ENCODE results near the gene PTPRN2.

DNA sequence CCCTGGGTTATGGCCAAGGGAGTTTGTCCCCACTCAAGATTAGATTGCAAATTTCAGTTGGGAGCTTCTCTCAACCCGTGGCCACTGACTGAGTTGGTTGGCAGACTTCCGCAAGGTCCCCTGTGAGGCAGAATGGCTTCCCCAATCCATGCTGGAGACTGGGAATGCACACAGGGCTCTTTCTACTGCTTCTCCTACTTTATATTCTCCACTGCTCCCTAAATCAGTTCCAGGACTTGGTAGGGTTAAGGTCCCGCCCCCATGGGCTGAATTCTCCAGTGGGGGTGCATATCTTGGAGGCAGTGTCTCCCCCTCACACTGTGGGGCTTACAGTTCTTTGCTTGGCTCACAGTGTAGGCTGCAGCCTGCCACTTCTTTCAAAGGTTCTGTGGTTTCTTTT lies 404.2 kb downstream of the PTPRN2 start:
- TF ChIP-seq MYC (IDR thresholded peaks at IDR 0.05; ENCODE audit: low read depth, low read length) (no peak), MYC (CRISPR knock-in tag; IDR thresholded peaks at IDR 0.05; ENCODE audit: borderline replicate concordance, low read depth) (no peak), EZH2 (IDR thresholded peaks at IDR 0.05; ENCODE audit: borderline replicate concordance, low read depth, low read length) (no peak), LCOR (CRISPR knock-in tag; IDR thresholded peaks at IDR 0.05) (no peak)
- TF ChIP-seq, protein P1, sequence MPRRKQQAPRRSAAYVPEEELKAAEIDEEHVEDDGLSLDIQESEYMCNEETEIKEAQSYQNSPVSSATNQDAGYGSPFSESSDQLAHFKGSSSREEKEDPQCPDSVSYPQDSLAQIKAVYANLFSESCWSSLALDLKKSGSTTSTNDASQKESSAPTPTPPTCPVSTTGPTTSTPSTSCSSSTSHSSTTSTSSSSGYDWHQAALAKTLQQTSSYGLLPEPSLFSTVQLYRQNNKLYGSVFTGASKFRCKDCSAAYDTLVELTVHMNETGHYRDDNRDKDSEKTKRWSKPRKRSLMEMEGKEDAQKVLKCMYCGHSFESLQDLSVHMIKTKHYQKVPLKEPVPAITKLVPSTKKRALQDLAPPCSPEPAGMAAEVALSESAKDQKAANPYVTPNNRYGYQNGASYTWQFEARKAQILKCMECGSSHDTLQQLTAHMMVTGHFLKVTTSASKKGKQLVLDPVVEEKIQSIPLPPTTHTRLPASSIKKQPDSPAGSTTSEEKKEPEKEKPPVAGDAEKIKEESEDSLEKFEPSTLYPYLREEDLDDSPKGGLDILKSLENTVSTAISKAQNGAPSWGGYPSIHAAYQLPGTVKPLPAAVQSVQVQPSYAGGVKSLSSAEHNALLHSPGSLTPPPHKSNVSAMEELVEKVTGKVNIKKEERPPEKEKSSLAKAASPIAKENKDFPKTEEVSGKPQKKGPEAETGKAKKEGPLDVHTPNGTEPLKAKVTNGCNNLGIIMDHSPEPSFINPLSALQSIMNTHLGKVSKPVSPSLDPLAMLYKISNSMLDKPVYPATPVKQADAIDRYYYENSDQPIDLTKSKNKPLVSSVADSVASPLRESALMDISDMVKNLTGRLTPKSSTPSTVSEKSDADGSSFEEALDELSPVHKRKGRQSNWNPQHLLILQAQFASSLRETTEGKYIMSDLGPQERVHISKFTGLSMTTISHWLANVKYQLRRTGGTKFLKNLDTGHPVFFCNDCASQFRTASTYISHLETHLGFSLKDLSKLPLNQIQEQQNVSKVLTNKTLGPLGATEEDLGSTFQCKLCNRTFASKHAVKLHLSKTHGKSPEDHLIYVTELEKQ (CRISPR knock-in tag; IDR thresholded peaks at IDR 0.05): no peak
- TF ChIP-seq, protein P2, sequence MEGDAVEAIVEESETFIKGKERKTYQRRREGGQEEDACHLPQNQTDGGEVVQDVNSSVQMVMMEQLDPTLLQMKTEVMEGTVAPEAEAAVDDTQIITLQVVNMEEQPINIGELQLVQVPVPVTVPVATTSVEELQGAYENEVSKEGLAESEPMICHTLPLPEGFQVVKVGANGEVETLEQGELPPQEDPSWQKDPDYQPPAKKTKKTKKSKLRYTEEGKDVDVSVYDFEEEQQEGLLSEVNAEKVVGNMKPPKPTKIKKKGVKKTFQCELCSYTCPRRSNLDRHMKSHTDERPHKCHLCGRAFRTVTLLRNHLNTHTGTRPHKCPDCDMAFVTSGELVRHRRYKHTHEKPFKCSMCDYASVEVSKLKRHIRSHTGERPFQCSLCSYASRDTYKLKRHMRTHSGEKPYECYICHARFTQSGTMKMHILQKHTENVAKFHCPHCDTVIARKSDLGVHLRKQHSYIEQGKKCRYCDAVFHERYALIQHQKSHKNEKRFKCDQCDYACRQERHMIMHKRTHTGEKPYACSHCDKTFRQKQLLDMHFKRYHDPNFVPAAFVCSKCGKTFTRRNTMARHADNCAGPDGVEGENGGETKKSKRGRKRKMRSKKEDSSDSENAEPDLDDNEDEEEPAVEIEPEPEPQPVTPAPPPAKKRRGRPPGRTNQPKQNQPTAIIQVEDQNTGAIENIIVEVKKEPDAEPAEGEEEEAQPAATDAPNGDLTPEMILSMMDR (IDR thresholded peaks at IDR 0.05 in 2 of 3, conservative IDR thresholded peaks at IDR 0.05 in 1 of 3; ENCODE audit: insufficient read depth in 2 of 3, low read depth in 1 of 3, low read length in 3 of 3): no peak
